ENCODE data around the gene TROAP. TPM values are rescaled to one million over a fixed set of nuclear protein-coding genes. Genes with fewer than 3 reads are reported as not detected.

Gene TROAP
- total and polyA plus RNA-seq, 9 of the 15 experiments (the other 6 are each of a cell fraction or from before 2014, with no cell fraction given), result 46.4 to 171 (median 59.8) TPM

GRCh38 chr12:49342066-49342913, 19.2 kb downstream of the TROAP start (continued):
- TF ChIP-seq MLX (CRISPR knock-in tag; conservative IDR thresholded peaks at IDR 0.05) (no peak), ZNF282 (CRISPR knock-in tag; IDR thresholded peaks at IDR 0.05) (no peak), HMG20B (CRISPR knock-in tag; IDR thresholded peaks at IDR 0.05) (no peak), NR0B1 (IDR thresholded peaks at IDR 0.05; ENCODE audit: partially characterized antibody) (no peak), NCOA2 (IDR thresholded peaks at IDR 0.05; ENCODE audit: partially characterized antibody in 2 of 2) (no peak), MEIS2 (IDR thresholded peaks at IDR 0.05; ENCODE audit: partially characterized antibody) (peak; percentile 40), FOXK2 (conservative IDR thresholded peaks at IDR 0.05 in 1 of 2, IDR thresholded peaks at IDR 0.05 in 1 of 2; ENCODE audit: low read depth in 2 of 2) (no peak), MAX (CRISPR knock-in tag; IDR thresholded peaks at IDR 0.05) (peak; percentile 40; the same call in 1 of the 2 replicates), ELF1 (tag; IDR thresholded peaks at IDR 0.05) (no peak), RAD51 (IDR thresholded peaks at IDR 0.05; ENCODE audit: borderline replicate concordance, low read depth) (no peak), SMAD3 (CRISPR knock-in tag; conservative IDR thresholded peaks at IDR 0.05) (no peak), E2F6 (IDR thresholded peaks at IDR 0.05; ENCODE audit: borderline replicate concordance in 1 of 2, extremely low read depth in 1 of 2, insufficient read depth in 1 of 2, insufficient read length in 1 of 2, low read depth in 1 of 2, low read length in 1 of 2, poor library complexity in 1 of 2, severe bottlenecking in 1 of 2) (no peak), JUNB (CRISPR knock-in tag; conservative IDR thresholded peaks at IDR 0.05) (no peak), BCL6 (CRISPR knock-in tag; IDR thresholded peaks at IDR 0.05) (no peak), ETS2 (tag; IDR thresholded peaks at IDR 0.05; ENCODE audit: borderline replicate concordance, poor library complexity, severe bottlenecking) (no peak), CHCHD3 (CRISPR knock-in tag; IDR thresholded peaks at IDR 0.05) (no peak), MITF (IDR thresholded peaks at IDR 0.05) (no peak), POLR2G (IDR thresholded peaks at IDR 0.05; ENCODE audit: low read depth, low read length) (peak; percentile 70), ZNF232 (CRISPR knock-in tag; IDR thresholded peaks at IDR 0.05) (no peak), NELFE (IDR thresholded peaks at IDR 0.05; ENCODE audit: insufficient read depth, insufficient read length) (no peak)

All from K562 (cell line).